HepG2 (cell line): Measurements from ENCODE around the gene RACGAP1. TPM values are rescaled to one million over a fixed set of nuclear protein-coding genes. Genes with fewer than 3 reads are reported as not detected.

Source experiments
- BRCA1 ChIP-seq: sonication (generic); formaldehyde crosslinking; IDR thresholded peaks from 2 replicates; pipeline ENCODE4 v1.4.0; 2020; ENCODE audit warnings: missing genetic modification reagents
- BRD4 ChIP-seq: sonication (generic); formaldehyde crosslinking; IDR thresholded peaks from 2 replicates; pipeline ENCODE4 v1.4.0; 2020; ENCODE audit warnings: missing genetic modification reagents
- CREM ChIP-seq, 2 experiments: sonication (generic) in 1 of 2; formaldehyde crosslinking in 1 of 2; IDR thresholded peaks; 2 replicates each; pipeline versions ENCODE4 v1.4.0 to v1.6.1; 2016 to 2020; ENCODE audit warnings: antibody characterized with exemption in 1 of 2, mild to moderate bottlenecking in 1 of 2, missing genetic modification reagents in 1 of 2
- HNRNPLL ChIP-seq: fragments of 200-400 bp; formaldehyde crosslinking; IDR thresholded peaks from 2 replicates; pipeline ENCODE4 v1.6.1; 2017; ENCODE audit warnings: mild to moderate bottlenecking, low read depth, low read length; ENCODE audit not compliant: poor library complexity, severe bottlenecking
- IRF2 ChIP-seq: IDR thresholded peaks from 2 replicates; pipeline ENCODE4 v1.6.1; 2018; ENCODE audit warnings: missing genetic modification reagents, missing compliant biosample characterization
- KDM1A ChIP-seq: IDR thresholded peaks from 2 replicates; pipeline ENCODE4 v1.6.1; 2016; ENCODE audit warnings: missing compliant biosample characterization
- KDM5A ChIP-seq: fragments of 200-600 bp; sonication (generic); IDR thresholded peaks from 2 replicates; pipeline ENCODE4 v1.7.0; 2018; ENCODE audit warnings: antibody characterized with exemption, mild to moderate bottlenecking, low read length, borderline replicate concordance
- MBNL3 ChIP-seq: fragments of 250-450 bp; sonication (Bioruptor Pico); conservative IDR thresholded peaks from 2 replicates; pipeline ENCODE4 v1.8.0; 2022; ENCODE audit warnings: mild to moderate bottlenecking, inconsistent platforms
- MED1 ChIP-seq: sonication (generic); formaldehyde crosslinking; IDR thresholded peaks from 2 replicates; pipeline ENCODE4 v1.4.0; 2020; ENCODE audit warnings: missing genetic modification reagents
- MEF2D ChIP-seq: sonication (generic); formaldehyde crosslinking; IDR thresholded peaks from 2 replicates; pipeline ENCODE4 v1.5.1; 2020; ENCODE audit warnings: mild to moderate bottlenecking, missing genetic modification reagents
- MTA1 ChIP-seq: sonication (generic); formaldehyde crosslinking; IDR thresholded peaks from 2 replicates; pipeline ENCODE4 v1.4.0; 2020; ENCODE audit warnings: missing genetic modification reagents, mild to moderate bottlenecking, borderline replicate concordance
- RBM22 ChIP-seq: fragments of 200-400 bp; formaldehyde crosslinking; optimal IDR thresholded peaks from 2 replicates; pipeline ENCODE3; 2017; ENCODE audit warnings: mild to moderate bottlenecking, low read length, moderate library complexity
- RFXAP ChIP-seq: sonication (generic); formaldehyde crosslinking; IDR thresholded peaks from 2 replicates; pipeline ENCODE4 v1.4.0; 2020; ENCODE audit warnings: missing genetic modification reagents, borderline replicate concordance
- RXRB ChIP-seq: IDR thresholded peaks from 2 replicates; pipeline ENCODE4 v1.6.1; 2016; ENCODE audit warnings: borderline replicate concordance, missing genetic modification reagents, missing compliant biosample characterization
- SAP130 ChIP-seq: IDR thresholded peaks from 2 replicates; pipeline ENCODE4 v1.6.1; 2016; ENCODE audit warnings: low read depth
- ZBTB21 ChIP-seq: sonication (generic); formaldehyde crosslinking; IDR thresholded peaks from 2 replicates; pipeline ENCODE4 v1.4.0; 2020; ENCODE audit warnings: missing genetic modification reagents
- ZBTB38 ChIP-seq: sonication (generic); formaldehyde crosslinking; IDR thresholded peaks from 2 replicates; pipeline ENCODE4 v1.5.1; 2020; ENCODE audit warnings: mild to moderate bottlenecking, missing genetic modification reagents
- ZBTB7A ChIP-seq: sonication (generic); formaldehyde crosslinking; IDR thresholded peaks from 2 replicates; pipeline ENCODE4 v1.8.0; 2022; ENCODE audit warnings: mild to moderate bottlenecking, missing genetic modification reagents
- ZEB1 ChIP-seq: IDR thresholded peaks from 2 replicates; pipeline ENCODE4 v1.6.1; 2012; ENCODE audit warnings: mild to moderate bottlenecking, low read depth, inconsistent platforms; ENCODE audit not compliant: insufficient replicate concordance
- ZFP1 ChIP-seq: IDR thresholded peaks from 2 replicates; pipeline ENCODE4 v1.6.1; 2016
- ZFX ChIP-seq: sonication (generic); formaldehyde crosslinking; IDR thresholded peaks from 2 replicates; pipeline ENCODE4 v1.4.0; 2020; ENCODE audit warnings: mild to moderate bottlenecking, low read depth, missing genetic modification reagents, moderate library complexity
- ZNF879 ChIP-seq: sonication (generic); formaldehyde crosslinking; IDR thresholded peaks from 2 replicates; pipeline ENCODE4 v1.8.1; 2023; ENCODE audit warnings: missing genetic modification reagents
- polyA plus RNA-seq, 8 experiments: library from polyadenylated mRNA; depleted of rRNA in 3 of 8; stranded (reverse) in 7 of 8; unstranded in 1 of 8; fragments of >200 nt; fragmentation: Illumina TruSeq in 4 of 8; extraction: Trizol in 4 of 8; gene quantifications; 2 replicates each; pipeline versions ENCODE4 v1.2.1 to v1.2.3, GENCODE V29; 2011 to 2016; ENCODE audit warnings: low read depth in 4 of 8, missing spikeins in 1 of 8, mixed read lengths in 1 of 8; ENCODE audit not compliant: insufficient read depth in 1 of 8
- total RNA-seq, 5 experiments: library from RNA; depleted of rRNA; stranded (reverse); fragments of >200 nt; fragmentation: Illumina TruSeq; extraction: Trizol; gene quantifications; 2 replicates each; pipeline ENCODE4 v1.2.3, GENCODE V29; 2016; ENCODE audit warnings: low read depth in 1 of 5
- TF ChIP-seq, protein P1 (sequence below): IDR thresholded peaks from 2 replicates; pipeline ENCODE4 v1.4.0; 2020; ENCODE audit warnings: mild to moderate bottlenecking, missing genetic modification reagents
- TF ChIP-seq, protein P2 (sequence below): sonication (generic); formaldehyde crosslinking; IDR thresholded peaks from 2 replicates; pipeline ENCODE4 v1.4.0; 2020; ENCODE audit warnings: missing genetic modification reagents

The RACGAP1 gene
- total and polyA plus RNA-seq, 2 of the 13 experiments (the other 11 are each of a cell fraction or from before 2014, with no cell fraction given): 16.7 to 57.9 TPM

- TF ChIP-seq, protein P1, sequence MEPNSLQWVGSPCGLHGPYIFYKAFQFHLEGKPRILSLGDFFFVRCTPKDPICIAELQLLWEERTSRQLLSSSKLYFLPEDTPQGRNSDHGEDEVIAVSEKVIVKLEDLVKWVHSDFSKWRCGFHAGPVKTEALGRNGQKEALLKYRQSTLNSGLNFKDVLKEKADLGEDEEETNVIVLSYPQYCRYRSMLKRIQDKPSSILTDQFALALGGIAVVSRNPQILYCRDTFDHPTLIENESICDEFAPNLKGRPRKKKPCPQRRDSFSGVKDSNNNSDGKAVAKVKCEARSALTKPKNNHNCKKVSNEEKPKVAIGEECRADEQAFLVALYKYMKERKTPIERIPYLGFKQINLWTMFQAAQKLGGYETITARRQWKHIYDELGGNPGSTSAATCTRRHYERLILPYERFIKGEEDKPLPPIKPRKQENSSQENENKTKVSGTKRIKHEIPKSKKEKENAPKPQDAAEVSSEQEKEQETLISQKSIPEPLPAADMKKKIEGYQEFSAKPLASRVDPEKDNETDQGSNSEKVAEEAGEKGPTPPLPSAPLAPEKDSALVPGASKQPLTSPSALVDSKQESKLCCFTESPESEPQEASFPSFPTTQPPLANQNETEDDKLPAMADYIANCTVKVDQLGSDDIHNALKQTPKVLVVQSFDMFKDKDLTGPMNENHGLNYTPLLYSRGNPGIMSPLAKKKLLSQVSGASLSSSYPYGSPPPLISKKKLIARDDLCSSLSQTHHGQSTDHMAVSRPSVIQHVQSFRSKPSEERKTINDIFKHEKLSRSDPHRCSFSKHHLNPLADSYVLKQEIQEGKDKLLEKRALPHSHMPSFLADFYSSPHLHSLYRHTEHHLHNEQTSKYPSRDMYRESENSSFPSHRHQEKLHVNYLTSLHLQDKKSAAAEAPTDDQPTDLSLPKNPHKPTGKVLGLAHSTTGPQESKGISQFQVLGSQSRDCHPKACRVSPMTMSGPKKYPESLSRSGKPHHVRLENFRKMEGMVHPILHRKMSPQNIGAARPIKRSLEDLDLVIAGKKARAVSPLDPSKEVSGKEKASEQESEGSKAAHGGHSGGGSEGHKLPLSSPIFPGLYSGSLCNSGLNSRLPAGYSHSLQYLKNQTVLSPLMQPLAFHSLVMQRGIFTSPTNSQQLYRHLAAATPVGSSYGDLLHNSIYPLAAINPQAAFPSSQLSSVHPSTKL (CRISPR knock-in tag): peak; percentile 39
- no peak for TF ChIP-seq RBM22
- peak; percentile 85 for TF ChIP-seq ZBTB21 (CRISPR knock-in tag)
- no peak for TF ChIP-seq ZEB1
- TF ChIP-seq MEF2D (CRISPR knock-in tag): 0 out of 2 replicates have a peak, but pooled peaks have one; percentile 49
- TF ChIP-seq BRCA1 (CRISPR knock-in tag): no peak
- TF ChIP-seq SAP130: peak; percentile 98
- 0 out of 2 replicates have a peak, but pooled peaks have one; percentile 38 for TF ChIP-seq MED1 (CRISPR knock-in tag)
- 0 out of 2 replicates have a peak, but pooled peaks have one; percentile 49 for TF ChIP-seq BRD4
- TF ChIP-seq RXRB: peak; percentile 56; the same call in 1 of the 2 replicates
- peak; percentile 45; the same call in 1 of the 2 replicates for TF ChIP-seq MTA1 (CRISPR knock-in tag)
- no peak for TF ChIP-seq KDM1A (CRISPR knock-in tag)
- TF ChIP-seq ZNF879 (CRISPR knock-in tag): no peak
- peak; percentile 98 for TF ChIP-seq CREM (IDR thresholded peaks at IDR 0.05)
- TF ChIP-seq CREM (CRISPR knock-in tag; IDR thresholded peaks at IDR 0.05): 0 out of 2 replicates have a peak, but pooled peaks have one; percentile 15
- no peak for TF ChIP-seq MBNL3
- TF ChIP-seq ZFP1 (CRISPR knock-in tag): 0 out of 2 replicates have a peak, but pooled peaks have one; percentile 45
- TF ChIP-seq ZBTB38 (CRISPR knock-in tag): peak; percentile 52; the same call in 1 of the 2 replicates
- TF ChIP-seq ZBTB7A: peak; percentile 47; the same call in 1 of the 2 replicates
- peak; percentile 91 for TF ChIP-seq IRF2 (CRISPR knock-in tag)
- TF ChIP-seq RFXAP (CRISPR knock-in tag): peak; percentile 76
- TF ChIP-seq, protein P2, sequence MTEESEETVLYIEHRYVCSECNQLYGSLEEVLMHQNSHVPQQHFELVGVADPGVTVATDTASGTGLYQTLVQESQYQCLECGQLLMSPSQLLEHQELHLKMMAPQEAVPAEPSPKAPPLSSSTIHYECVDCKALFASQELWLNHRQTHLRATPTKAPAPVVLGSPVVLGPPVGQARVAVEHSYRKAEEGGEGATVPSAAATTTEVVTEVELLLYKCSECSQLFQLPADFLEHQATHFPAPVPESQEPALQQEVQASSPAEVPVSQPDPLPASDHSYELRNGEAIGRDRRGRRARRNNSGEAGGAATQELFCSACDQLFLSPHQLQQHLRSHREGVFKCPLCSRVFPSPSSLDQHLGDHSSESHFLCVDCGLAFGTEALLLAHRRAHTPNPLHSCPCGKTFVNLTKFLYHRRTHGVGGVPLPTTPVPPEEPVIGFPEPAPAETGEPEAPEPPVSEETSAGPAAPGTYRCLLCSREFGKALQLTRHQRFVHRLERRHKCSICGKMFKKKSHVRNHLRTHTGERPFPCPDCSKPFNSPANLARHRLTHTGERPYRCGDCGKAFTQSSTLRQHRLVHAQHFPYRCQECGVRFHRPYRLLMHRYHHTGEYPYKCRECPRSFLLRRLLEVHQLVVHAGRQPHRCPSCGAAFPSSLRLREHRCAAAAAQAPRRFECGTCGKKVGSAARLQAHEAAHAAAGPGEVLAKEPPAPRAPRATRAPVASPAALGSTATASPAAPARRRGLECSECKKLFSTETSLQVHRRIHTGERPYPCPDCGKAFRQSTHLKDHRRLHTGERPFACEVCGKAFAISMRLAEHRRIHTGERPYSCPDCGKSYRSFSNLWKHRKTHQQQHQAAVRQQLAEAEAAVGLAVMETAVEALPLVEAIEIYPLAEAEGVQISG (CRISPR knock-in tag): peak; percentile 94
- peak; percentile 68; the same call in 1 of the 2 replicates for TF ChIP-seq KDM5A
- TF ChIP-seq HNRNPLL: peak; percentile 62
- TF ChIP-seq ZFX (CRISPR knock-in tag): peak; percentile 67
Measured at GRCh38 chr12:50025187-50026059, at the start of gene RACGAP1 (continued).
